H9 (cell line): ENCODE results near the gene RASGRF1. TPM values are rescaled to one million over a fixed set of nuclear protein-coding genes. Genes with fewer than 3 reads are reported as not detected.

Experiments
- DNase-seq: peaks from one replicate; pipeline ENCODE4 v3.0.0-alpha.2; 2017
- H2AFZ ChIP-seq: one replicate; pipeline ENCODE4 v1.6.1; 2013; ENCODE audit warnings: mild to moderate bottlenecking, low read length, control low read depth, moderate library complexity
- H2AK5ac ChIP-seq: 2 replicates; pipeline ENCODE4 v1.6.1; 2013; ENCODE audit warnings: low read length, control low read depth, mixed read lengths; ENCODE audit not compliant: insufficient read length
- H2BK120ac ChIP-seq: one replicate; pipeline ENCODE4 v1.6.1; 2013; ENCODE audit warnings: low read depth, mild to moderate bottlenecking, low read length, control low read depth, inconsistent platforms; ENCODE audit not compliant: poor library complexity, severe bottlenecking
- H2BK12ac ChIP-seq: 2 replicates; pipeline ENCODE4 v1.6.1; 2013; ENCODE audit warnings: low read length, control low read depth, mixed read lengths, low read depth; ENCODE audit not compliant: insufficient read length
- H2BK15ac ChIP-seq: 2 replicates; pipeline ENCODE4 v1.6.1; 2013; ENCODE audit warnings: low read depth, low read length, control low read depth
- H2BK20ac ChIP-seq: one replicate; pipeline ENCODE4 v1.6.1; 2013; ENCODE audit warnings: low read depth, mild to moderate bottlenecking, low read length, control low read depth, inconsistent platforms; ENCODE audit not compliant: poor library complexity, severe bottlenecking
- H2BK5ac ChIP-seq: 2 replicates; pipeline ENCODE4 v1.6.1; 2013; ENCODE audit warnings: low read length, control low read depth, mixed read lengths; ENCODE audit not compliant: insufficient read length
- H3K14ac ChIP-seq: 2 replicates; pipeline ENCODE4 v1.6.1; 2013; ENCODE audit warnings: low read length, control low read depth; ENCODE audit not compliant: insufficient read depth
- H3K18ac ChIP-seq: 2 replicates; pipeline ENCODE4 v1.6.1; 2013; ENCODE audit warnings: low read depth, mild to moderate bottlenecking, mixed read lengths, low read length, control low read depth; ENCODE audit not compliant: insufficient read length
- H3K23ac ChIP-seq: 2 replicates; pipeline ENCODE4 v1.6.1; 2013; ENCODE audit warnings: low read length, control low read depth, mixed read lengths, low read depth; ENCODE audit not compliant: insufficient read length
- H3K23me2 ChIP-seq: 2 replicates; pipeline ENCODE4 v1.6.1; 2013; ENCODE audit warnings: low read depth, mild to moderate bottlenecking, mixed read lengths, low read length, control low read depth; ENCODE audit not compliant: insufficient read length, poor library complexity, severe bottlenecking
- H3K27ac ChIP-seq: 2 replicates; pipeline ENCODE4 v1.5.1; 2013; ENCODE audit warnings: low read length, control low read depth, mixed read lengths, low read depth; ENCODE audit not compliant: insufficient read length
- H3K27me3 ChIP-seq: 2 replicates; pipeline ENCODE4 v1.6.1; 2013; ENCODE audit warnings: low read length, control low read depth, inconsistent platforms; ENCODE audit not compliant: insufficient read depth
- H3K4ac ChIP-seq: 2 replicates; pipeline ENCODE4 v1.6.1; 2013; ENCODE audit warnings: low read depth, mild to moderate bottlenecking, control low read depth, inconsistent platforms, low read length, moderate library complexity
- H3K4me1 ChIP-seq: 2 replicates; pipeline ENCODE4 v1.6.1; 2013; ENCODE audit warnings: low read length, control low read depth, inconsistent platforms; ENCODE audit not compliant: insufficient read depth
- H3K4me2 ChIP-seq: 2 replicates; pipeline ENCODE4 v1.6.1; 2013; ENCODE audit warnings: low read length, control low read depth, mixed read lengths; ENCODE audit not compliant: insufficient read length, insufficient read depth
- H3K56ac ChIP-seq: 2 replicates; pipeline ENCODE4 v1.6.1; 2013; ENCODE audit warnings: low read depth, mild to moderate bottlenecking, mixed read lengths, low read length, control low read depth; ENCODE audit not compliant: insufficient read length
- H3K79me1 ChIP-seq: 2 replicates; pipeline ENCODE4 v1.6.1; 2013; ENCODE audit warnings: low read depth, mild to moderate bottlenecking, moderate library complexity, low read length, control low read depth, inconsistent platforms; ENCODE audit not compliant: insufficient read depth, poor library complexity, severe bottlenecking
- H3K79me2 ChIP-seq: 2 replicates; pipeline ENCODE4 v1.6.1; 2013; ENCODE audit warnings: low read length, control low read depth, inconsistent platforms; ENCODE audit not compliant: insufficient read depth
- H3K9ac ChIP-seq: 2 replicates; pipeline ENCODE4 v1.6.1; 2013; ENCODE audit warnings: low read length, control low read depth, mixed read lengths; ENCODE audit not compliant: insufficient read length; ENCODE audit errors: extremely low read depth
- H3K9me3 ChIP-seq: one replicate; pipeline ENCODE4 v1.6.1; 2013; ENCODE audit warnings: low read depth, low read length, inconsistent platforms; ENCODE audit not compliant: control insufficient read depth
- H3T11ph ChIP-seq: one replicate; pipeline ENCODE4 v1.6.1; 2013; ENCODE audit warnings: mild to moderate bottlenecking, low read length, control low read depth, inconsistent platforms
- H4K20me1 ChIP-seq: one replicate; pipeline ENCODE4 v1.6.1; 2013; ENCODE audit not compliant: control insufficient read depth, insufficient read length, insufficient read depth
- H4K5ac ChIP-seq: 2 replicates; pipeline ENCODE4 v1.6.1; 2013; ENCODE audit warnings: low read depth, mild to moderate bottlenecking, mixed read lengths, low read length, control low read depth; ENCODE audit not compliant: insufficient read length
- H4K8ac ChIP-seq: replicated peaks from 2 replicates; pipeline ENCODE4 v1.6.1; 2013; ENCODE audit warnings: low read length, control low read depth, mixed read lengths, low read depth; ENCODE audit not compliant: insufficient read length
- H4K91ac ChIP-seq: 2 replicates; pipeline ENCODE4 v1.6.1; 2013; ENCODE audit warnings: low read depth, mild to moderate bottlenecking, moderate library complexity, mixed read lengths, low read length, control low read depth; ENCODE audit not compliant: insufficient read length
- H3K27ac Mint-ChIP-seq, 3 experiments: 2 replicates in 2 of 3; 3 replicates in 1 of 3; pipeline ENCODE4 v1.8.0; 2020 to 2021; ENCODE audit warnings: mixed read lengths in 3 of 3, mild to moderate bottlenecking in 1 of 3, moderate library complexity in 1 of 3
- H3K27me3 Mint-ChIP-seq: 2 replicates; pipeline ENCODE4 v1.8.0; 2021; ENCODE audit warnings: low read depth, mild to moderate bottlenecking, moderate library complexity, mixed read lengths
- H3K36me3 Mint-ChIP-seq, 3 experiments: 2 replicates in 2 of 3; 3 replicates in 1 of 3; pipeline ENCODE4 v1.8.0; 2020 to 2021; ENCODE audit warnings: low read depth in 3 of 3, mixed read lengths in 3 of 3; ENCODE audit not compliant: insufficient read depth in 1 of 3
- H3K4me1 Mint-ChIP-seq, 2 experiments: 2 replicates each; pipeline ENCODE4 v1.8.0; 2020; ENCODE audit warnings: mixed read lengths in 2 of 2
- H3K4me3 Mint-ChIP-seq, 2 experiments: 2 replicates in 1 of 2; 3 replicates in 1 of 2; pipeline ENCODE4 v1.8.0; 2020 to 2021; ENCODE audit warnings: mild to moderate bottlenecking in 2 of 2, mixed read lengths in 2 of 2, moderate library complexity in 1 of 2
- H3K9me3 Mint-ChIP-seq, 2 experiments: 2 replicates in 1 of 2; 3 replicates in 1 of 2; pipeline ENCODE4 v1.8.0; 2020; ENCODE audit warnings: mild to moderate bottlenecking in 2 of 2, mixed read lengths in 2 of 2, moderate library complexity in 1 of 2
- WGBS: extraction: QIAGEN DNeasy Blood & Tissue Kit; methylation state at CpG from one replicate; pipeline ENCODE4 v1.1.7; 2013; ENCODE audit warnings: missing lambda C conversion rate, low lambda C conversion rate, mixed read lengths; ENCODE audit not compliant: insufficient read length; ENCODE audit errors: extremely low coverage; 5-methylcytosine and 5-hydroxymethylcytosine counted together
- total RNA-seq: library from RNA; stranded (reverse); gene quantifications from 2 replicates; pipeline ENCODE4 v1.2.1, GENCODE V29; 2021
- TF ChIP-seq, protein P1 (sequence below): fragments of 200-600 bp; sonication (generic); conservative IDR thresholded peaks from 3 replicates; pipeline ENCODE4 v1.8.0; 2021; ENCODE audit warnings: antibody characterized with exemption, mild to moderate bottlenecking

The RASGRF1 gene
- total RNA-seq, 1 experiment from 2014 or later = 0.48 TPM

- Histone ChIP-seq H3K4me2 (no peak overlapping the region), H3K23me2 (no peaks in the 10 kb centered on the region), H3T11ph (no peak overlapping the region), H4K20me1 (no peaks in the 10 kb centered on the region), H3K27me3 (no peaks in the 10 kb centered on the region), H3K14ac (no peak overlapping the region), H2BK5ac (no peak overlapping the region), H2BK12ac (no peak overlapping the region), H2AK5ac (no peak overlapping the region), H3K4ac (no peak overlapping the region), H4K91ac (no peak overlapping the region), H2BK15ac (no peak overlapping the region), H2BK120ac (no peak overlapping the region), H3K23ac (no peak overlapping the region), H3K18ac (no peak overlapping the region), H3K79me1 (no peaks in the 10 kb centered on the region), H3K9ac (no peak overlapping the region), H2AFZ (no peak overlapping the region), H3K56ac (no peak overlapping the region), H2BK20ac (no peak overlapping the region), H3K4me1 (no peaks in the 10 kb centered on the region), H3K27ac (no peak overlapping the region), H4K8ac (no peak overlapping the region), H4K5ac (no peak overlapping the region), H3K9me3 (no peaks in the 10 kb centered on the region), H3K79me2 (no peaks in the 10 kb centered on the region)
- TF ChIP-seq, protein P1, sequence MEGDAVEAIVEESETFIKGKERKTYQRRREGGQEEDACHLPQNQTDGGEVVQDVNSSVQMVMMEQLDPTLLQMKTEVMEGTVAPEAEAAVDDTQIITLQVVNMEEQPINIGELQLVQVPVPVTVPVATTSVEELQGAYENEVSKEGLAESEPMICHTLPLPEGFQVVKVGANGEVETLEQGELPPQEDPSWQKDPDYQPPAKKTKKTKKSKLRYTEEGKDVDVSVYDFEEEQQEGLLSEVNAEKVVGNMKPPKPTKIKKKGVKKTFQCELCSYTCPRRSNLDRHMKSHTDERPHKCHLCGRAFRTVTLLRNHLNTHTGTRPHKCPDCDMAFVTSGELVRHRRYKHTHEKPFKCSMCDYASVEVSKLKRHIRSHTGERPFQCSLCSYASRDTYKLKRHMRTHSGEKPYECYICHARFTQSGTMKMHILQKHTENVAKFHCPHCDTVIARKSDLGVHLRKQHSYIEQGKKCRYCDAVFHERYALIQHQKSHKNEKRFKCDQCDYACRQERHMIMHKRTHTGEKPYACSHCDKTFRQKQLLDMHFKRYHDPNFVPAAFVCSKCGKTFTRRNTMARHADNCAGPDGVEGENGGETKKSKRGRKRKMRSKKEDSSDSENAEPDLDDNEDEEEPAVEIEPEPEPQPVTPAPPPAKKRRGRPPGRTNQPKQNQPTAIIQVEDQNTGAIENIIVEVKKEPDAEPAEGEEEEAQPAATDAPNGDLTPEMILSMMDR = no peak
- no peak overlapping the region for H3K4me3 Mint-ChIP-seq
- no peaks in the 10 kb centered on the region; a peak in 1 of 5 replicates for H3K9me3 Mint-ChIP-seq
- no CpG with 5 or more reads among the region's 4 CpGs for WGBS
- H3K4me1 Mint-ChIP-seq = no peaks in the 10 kb centered on the region
- H3K36me3 Mint-ChIP-seq = no peaks in the 10 kb centered on the region
- no peak for DNase-seq
- peaks cover 30% of the 10 kb centered on the region for H3K27me3 Mint-ChIP-seq
- no peak overlapping the region; a peak in 1 of 7 replicates for H3K27ac Mint-ChIP-seq
Observed at GRCh38 chr15:79116771-79117170, 26.2 kb upstream of the RASGRF1 start.
